Mesothelial cell of epicardium (in vitro differentiated cells): Measurements from ENCODE around the gene AKNA. TPM values are rescaled to one million over a fixed set of nuclear protein-coding genes. Genes with fewer than 3 reads are reported as not detected.

Experiments used
- DNase-seq, 2 experiments: peaks; one replicate each; pipeline ENCODE4 v3.0.0; 2021; ENCODE audit warnings: low spot score in 2 of 2; ENCODE audit not compliant: unreplicated experiment in 2 of 2
- H3K27ac Mint-ChIP-seq: 2 replicates; pipeline ENCODE4 v1.8.0; 2021; ENCODE audit warnings: mixed read lengths
- H3K27me3 Mint-ChIP-seq: 2 replicates; pipeline ENCODE4 v1.8.0; 2021; ENCODE audit warnings: low read depth, mixed read lengths
- H3K36me3 Mint-ChIP-seq: 2 replicates; pipeline ENCODE4 v1.8.0; 2021; ENCODE audit warnings: mixed read lengths
- H3K4me1 Mint-ChIP-seq: 2 replicates; pipeline ENCODE4 v1.8.0; 2021; ENCODE audit warnings: mixed read lengths
- H3K4me3 Mint-ChIP-seq: 2 replicates; pipeline ENCODE4 v1.8.0; 2021; ENCODE audit warnings: mild to moderate bottlenecking, moderate library complexity, mixed read lengths
- H3K9me3 Mint-ChIP-seq: 2 replicates; pipeline ENCODE4 v1.8.0; 2021; ENCODE audit warnings: mixed read lengths
- total RNA-seq: library from RNA; stranded (reverse); gene quantifications from 3 replicates; pipeline ENCODE4 v1.2.1, GENCODE V29; 2021
- TF ChIP-seq, protein P1 (sequence below): fragments of 200-600 bp; sonication (generic); IDR thresholded peaks from one replicate; pipeline ENCODE4 v1.5.0; 2021; ENCODE audit warnings: antibody characterized with exemption; ENCODE audit not compliant: unreplicated experiment

Gene AKNA
- total RNA-seq, 1 donor from 2014 or later: 23.1 TPM

DNA sequence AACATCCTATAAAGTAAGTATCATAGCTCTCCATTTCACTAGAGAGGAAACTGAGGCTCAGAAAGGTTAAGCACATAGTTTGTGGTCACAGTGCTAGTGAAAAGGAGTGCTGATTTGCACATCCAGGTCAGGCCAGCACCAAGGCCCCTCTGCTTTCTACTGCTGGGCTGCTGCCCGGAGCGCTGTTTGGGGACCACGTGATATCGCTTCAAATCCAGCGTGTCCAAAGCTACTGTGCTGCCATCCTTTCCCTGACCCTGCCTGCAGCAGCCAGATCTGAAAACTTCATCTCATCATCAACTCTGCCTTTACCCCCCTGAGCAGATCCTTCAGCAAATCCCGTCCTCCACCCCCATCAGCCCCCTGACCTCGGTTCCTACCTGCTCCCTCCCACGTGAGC is 40.7 kb upstream of the AKNA start:
- Mint-ChIP-seq H3K27me3 (no peaks in the 10 kb centered on the region), H3K27ac (no peak overlapping the region), H3K4me1 (no peaks in the 10 kb centered on the region), H3K36me3 (peaks cover 4% of the 10 kb centered on the region), H3K4me3 (no peak overlapping the region), H3K9me3 (no peaks in the 10 kb centered on the region)
- TF ChIP-seq, protein P1, sequence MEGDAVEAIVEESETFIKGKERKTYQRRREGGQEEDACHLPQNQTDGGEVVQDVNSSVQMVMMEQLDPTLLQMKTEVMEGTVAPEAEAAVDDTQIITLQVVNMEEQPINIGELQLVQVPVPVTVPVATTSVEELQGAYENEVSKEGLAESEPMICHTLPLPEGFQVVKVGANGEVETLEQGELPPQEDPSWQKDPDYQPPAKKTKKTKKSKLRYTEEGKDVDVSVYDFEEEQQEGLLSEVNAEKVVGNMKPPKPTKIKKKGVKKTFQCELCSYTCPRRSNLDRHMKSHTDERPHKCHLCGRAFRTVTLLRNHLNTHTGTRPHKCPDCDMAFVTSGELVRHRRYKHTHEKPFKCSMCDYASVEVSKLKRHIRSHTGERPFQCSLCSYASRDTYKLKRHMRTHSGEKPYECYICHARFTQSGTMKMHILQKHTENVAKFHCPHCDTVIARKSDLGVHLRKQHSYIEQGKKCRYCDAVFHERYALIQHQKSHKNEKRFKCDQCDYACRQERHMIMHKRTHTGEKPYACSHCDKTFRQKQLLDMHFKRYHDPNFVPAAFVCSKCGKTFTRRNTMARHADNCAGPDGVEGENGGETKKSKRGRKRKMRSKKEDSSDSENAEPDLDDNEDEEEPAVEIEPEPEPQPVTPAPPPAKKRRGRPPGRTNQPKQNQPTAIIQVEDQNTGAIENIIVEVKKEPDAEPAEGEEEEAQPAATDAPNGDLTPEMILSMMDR: no peak
- DNase-seq: no peak

DNA sequence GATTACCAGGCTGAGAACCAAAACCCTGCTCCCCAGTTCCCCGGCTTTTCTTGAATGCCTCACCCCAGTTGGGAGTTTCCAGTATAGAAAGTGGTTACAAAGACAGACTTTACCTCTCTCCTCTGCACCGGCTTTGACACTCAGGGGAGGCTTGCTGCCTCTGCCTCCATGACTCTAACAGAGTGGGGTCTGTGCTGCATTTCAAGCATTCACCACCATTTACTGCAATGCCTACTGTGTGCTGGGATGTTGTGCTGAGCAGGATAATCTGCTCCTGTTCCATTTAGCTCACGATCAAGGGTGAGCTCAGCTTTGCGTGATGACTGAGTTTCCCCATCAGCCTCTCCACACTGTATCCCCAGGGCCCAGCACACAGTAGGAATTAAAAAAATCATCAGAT is 39.9 kb upstream of the AKNA start:
- H3K4me1 Mint-ChIP-seq: no peaks in the 10 kb centered on the region
- H3K9me3 Mint-ChIP-seq: no peaks in the 10 kb centered on the region
- H3K4me3 Mint-ChIP-seq: no peak overlapping the region
- H3K36me3 Mint-ChIP-seq: peaks cover 4% of the 10 kb centered on the region
- H3K27ac Mint-ChIP-seq: no peak overlapping the region
- TF ChIP-seq, protein P1: no peak
- no peak for DNase-seq
- no peaks in the 10 kb centered on the region for H3K27me3 Mint-ChIP-seq

DNA sequence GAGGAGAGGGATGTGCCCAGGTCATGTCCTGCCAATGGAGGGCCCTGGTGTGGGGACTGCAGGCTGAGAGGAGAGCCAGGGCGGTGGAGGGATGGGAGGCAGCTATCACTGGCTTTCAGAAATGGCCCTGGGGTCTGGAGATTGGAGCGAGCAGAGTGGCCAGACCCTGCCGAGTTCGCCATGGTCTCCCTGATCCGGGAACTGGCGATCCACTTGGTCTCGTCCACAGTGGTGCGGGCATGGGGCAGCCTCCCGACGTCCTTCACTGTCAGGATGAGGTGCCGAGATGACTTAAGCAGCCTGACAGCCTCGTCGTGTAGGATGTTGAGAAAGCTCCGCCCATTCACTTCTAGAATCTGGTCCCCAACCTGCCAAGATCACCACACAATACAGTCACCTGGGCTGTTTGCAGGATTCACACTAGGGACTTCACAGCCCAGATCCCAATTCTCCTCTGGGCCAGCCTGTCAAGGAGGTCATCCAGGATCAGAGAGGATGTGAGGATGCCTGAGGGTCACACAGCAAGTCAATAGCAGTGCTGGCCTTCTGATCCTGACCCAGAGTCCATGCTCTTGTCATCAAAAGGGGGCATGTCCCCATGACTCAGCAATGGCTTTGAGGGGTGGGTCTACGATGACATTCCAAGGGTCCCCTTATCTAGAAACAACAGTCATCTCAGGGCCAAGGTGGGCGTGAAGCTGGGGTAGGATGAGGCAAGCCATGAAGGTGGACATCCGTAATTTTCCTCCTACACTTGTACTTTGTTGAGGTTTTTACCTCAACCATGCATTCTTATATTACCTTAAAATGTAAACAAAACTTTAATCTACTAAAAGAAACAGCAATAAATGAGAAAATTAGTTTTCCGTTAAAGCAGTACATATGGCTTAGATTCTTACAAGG is 38.5 kb upstream of the AKNA start:
- no peaks in the 10 kb centered on the region for H3K4me1 Mint-ChIP-seq
- no peaks in the 10 kb centered on the region for H3K27me3 Mint-ChIP-seq
- DNase-seq: no peak
- H3K9me3 Mint-ChIP-seq: no peaks in the 10 kb centered on the region
- TF ChIP-seq, protein P1: no peak
- peaks cover 4% of the 10 kb centered on the region for H3K36me3 Mint-ChIP-seq
- no peak overlapping the region for H3K4me3 Mint-ChIP-seq
- H3K27ac Mint-ChIP-seq: no peak overlapping the region

DNA sequence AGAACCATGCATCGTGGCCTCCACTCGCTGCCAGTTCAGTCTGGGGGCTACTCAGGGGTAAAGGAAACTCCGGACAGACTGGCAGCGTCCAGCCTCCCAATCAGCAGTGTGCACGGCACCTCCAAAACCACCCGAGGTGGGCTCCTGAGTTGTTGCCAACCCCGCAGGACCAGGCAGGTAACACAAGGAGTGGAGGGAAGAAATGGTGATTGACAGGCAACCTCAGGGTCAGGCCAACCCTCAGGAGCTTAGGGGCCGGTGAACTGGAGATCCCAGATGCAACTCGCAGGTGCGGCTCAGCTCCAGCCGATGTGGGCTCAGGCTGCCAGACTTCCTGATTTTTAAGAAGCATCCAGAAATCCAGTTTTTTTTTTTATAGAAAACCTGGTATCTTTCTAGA is 37.3 kb upstream of the AKNA start:
- no peak overlapping the region for H3K4me3 Mint-ChIP-seq
- TF ChIP-seq, protein P1: no peak
- H3K27me3 Mint-ChIP-seq: no peaks in the 10 kb centered on the region
- H3K36me3 Mint-ChIP-seq: peaks cover 4% of the 10 kb centered on the region
- H3K27ac Mint-ChIP-seq: no peak overlapping the region
- no peak for DNase-seq
- H3K9me3 Mint-ChIP-seq: no peaks in the 10 kb centered on the region
- no peaks in the 10 kb centered on the region for H3K4me1 Mint-ChIP-seq

DNA sequence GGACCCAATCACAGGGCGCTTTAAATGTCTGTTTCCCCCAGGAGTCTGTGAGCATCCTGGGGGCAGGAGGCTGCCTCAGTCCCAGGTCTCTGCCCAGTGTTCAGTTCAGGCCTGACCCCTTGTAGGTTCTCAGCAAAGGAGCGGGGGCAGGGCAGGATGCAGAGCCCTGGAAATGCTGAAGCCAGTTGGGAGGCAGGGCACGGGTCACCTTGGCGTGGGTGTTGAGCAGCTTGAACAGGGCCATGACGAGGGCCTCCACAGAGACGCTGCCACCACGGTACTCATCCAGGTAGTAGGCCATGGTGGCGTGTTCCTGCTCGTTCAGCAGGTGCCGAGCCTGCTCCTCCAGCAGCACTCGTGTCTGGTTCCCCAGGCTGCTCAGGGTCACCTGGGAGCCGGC is 36.3 kb upstream of the AKNA start:
- no peaks in the 10 kb centered on the region for H3K27me3 Mint-ChIP-seq
- H3K9me3 Mint-ChIP-seq: no peaks in the 10 kb centered on the region
- DNase-seq: no peak
- TF ChIP-seq, protein P1: no peak
- H3K36me3 Mint-ChIP-seq: peaks cover 8% of the 10 kb centered on the region
- H3K4me1 Mint-ChIP-seq: no peaks in the 10 kb centered on the region
- no peak overlapping the region for H3K4me3 Mint-ChIP-seq
- H3K27ac Mint-ChIP-seq: no peak overlapping the region
